GM21447 (cell line): ENCODE data around the gene CEP97.
"Not testable (repeated sequence)": the region's sequence is repeated elsewhere in the genome, so short reads cannot be mapped to it uniquely, and the experiment has no call there.

Source experiments
- ATAC-seq: cut with Tn5 transposase; IDR thresholded peaks from one replicate; pipeline ENCODE4 v1.9.1; 2021; ENCODE audit not compliant: unreplicated experiment

Gene CEP97

GRCh38 chr3:101724329-101725193 lies at the start of gene CEP97:
TSS of gene CEP97 (plus strand) at chr3:101724614. CDS start at chr3:101724677, 63 bp downstream.
- peak; percentile 86 for ATAC-seq

GRCh38 chr3:101675709-101676215 lies 48.7 kb upstream of the CEP97 start:
- no peak for ATAC-seq

GRCh38 chr3:101676216-101676764 lies 48.1 kb upstream of the CEP97 start:
- ATAC-seq, result peak; percentile 75

GRCh38 chr3:101676765-101677435 lies 47.5 kb upstream of the CEP97 start, which contains the start of gene ZBTB11:
TSS of gene ZBTB11 (minus strand) at chr3:101677132. CDS start at chr3:101676914, 218 bp downstream.
- ATAC-seq, result peak; percentile 78

GRCh38 chr3:101677436-101678286 lies 46.8 kb upstream of the CEP97 start:
- ATAC-seq, result no peak

GRCh38 chr3:101678837-101679236 lies 45.6 kb upstream of the CEP97 start:
- ATAC-seq, result not testable (repeated sequence)

- no peak for ATAC-seq
Measured at GRCh38 chr3:101680466-101680865, 43.9 kb upstream of the CEP97 start.

GRCh38 chr3:101685050-101685400 lies 39.4 kb upstream of the CEP97 start:
- ATAC-seq, result no peak

- peak; percentile 2 for ATAC-seq
Measured at GRCh38 chr3:101685870-101686307, 38.5 kb upstream of the CEP97 start.

- ATAC-seq, result no peak
Measured at GRCh38 chr3:101687142-101687931, 37.1 kb upstream of the CEP97 start.

- no peak for ATAC-seq
Measured at GRCh38 chr3:101689286-101689685, 35.1 kb upstream of the CEP97 start.

- ATAC-seq, result no peak
Measured at GRCh38 chr3:101690972-101691371, 33.4 kb upstream of the CEP97 start.

GRCh38 chr3:101691685-101692671 lies 32.4 kb upstream of the CEP97 start:
- not testable (repeated sequence) for ATAC-seq

GRCh38 chr3:101693540-101693939 lies 30.9 kb upstream of the CEP97 start:
- not testable (repeated sequence) for ATAC-seq

- not testable (repeated sequence) for ATAC-seq
Measured at GRCh38 chr3:101694836-101695235, 29.6 kb upstream of the CEP97 start.

GRCh38 chr3:101695779-101696372 lies 28.5 kb upstream of the CEP97 start:
- ATAC-seq, result no peak

- no peak for ATAC-seq
Measured at GRCh38 chr3:101701696-101702634, 22.4 kb upstream of the CEP97 start.
